ENCODE data around the gene NEO1. TPM values are rescaled to one million over a fixed set of nuclear protein-coding genes. Genes with fewer than 3 reads are reported as not detected.
A peak's percentile ranks its signal among the peaks of the same experiment; 100 is the strongest.

Gene NEO1
- total and polyA plus RNA-seq, 2 of the 13 experiments (the other 11 are each of a cell fraction or from before 2014, with no cell fraction given) = 8.4 to 11.0 TPM

DNA sequence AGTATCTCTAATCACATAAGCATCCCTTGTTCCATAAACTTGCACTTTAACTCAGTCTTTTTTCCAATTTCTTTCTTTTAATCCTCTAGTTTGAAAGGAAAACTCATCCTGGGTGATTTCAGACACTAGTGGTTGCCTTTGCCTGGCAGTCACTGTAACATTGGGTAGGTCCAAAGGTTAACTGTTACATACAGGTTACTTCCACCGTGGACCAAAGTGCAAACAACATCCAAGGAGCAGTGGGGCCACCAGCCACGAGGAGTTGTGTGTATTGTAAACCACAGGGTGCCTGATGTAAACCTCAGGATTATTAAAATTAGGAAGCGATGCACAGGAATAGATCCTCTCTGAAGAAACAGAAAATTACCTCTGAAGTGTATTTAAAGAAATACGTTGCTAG lies 241.5 kb downstream of the NEO1 start (continued):
- TF ChIP-seq SALL1 (CRISPR knock-in tag; IDR thresholded peaks at IDR 0.05) (peak; percentile 53), EP300 (IDR thresholded peaks at IDR 0.05; ENCODE audit: low read depth in 2 of 2, low read length in 2 of 2) (peak in 1 of 2 experiments; percentile 63; a peak in 2 of 4 replicates), EP300 (CRISPR knock-in tag; IDR thresholded peaks at IDR 0.05; ENCODE audit: borderline replicate concordance) (peak; percentile 31; the same call in 1 of the 2 replicates), FOSL1 (CRISPR knock-in tag; IDR thresholded peaks at IDR 0.05; ENCODE audit: borderline replicate concordance) (no peak), CENPT (CRISPR knock-in tag; IDR thresholded peaks at IDR 0.05; ENCODE audit: low read depth) (no peak), ZNF136 (CRISPR knock-in tag; IDR thresholded peaks at IDR 0.05; ENCODE audit: low read depth) (no peak), ZMYM2 (CRISPR knock-in tag; IDR thresholded peaks at IDR 0.05) (no peak), ZBTB7B (CRISPR knock-in tag; IDR thresholded peaks at IDR 0.05) (no peak), ZNF772 (CRISPR knock-in tag; IDR thresholded peaks at IDR 0.05) (no peak), ZNF615 (CRISPR knock-in tag; IDR thresholded peaks at IDR 0.05; ENCODE audit: borderline replicate concordance) (no peak), SNAPC2 (CRISPR knock-in tag; IDR thresholded peaks at IDR 0.05) (no peak), AGO1 (IDR thresholded peaks at IDR 0.05; ENCODE audit: low read depth, low read length, poor library complexity, severe bottlenecking) (no peak)
- TF ChIP-seq, protein P1, sequence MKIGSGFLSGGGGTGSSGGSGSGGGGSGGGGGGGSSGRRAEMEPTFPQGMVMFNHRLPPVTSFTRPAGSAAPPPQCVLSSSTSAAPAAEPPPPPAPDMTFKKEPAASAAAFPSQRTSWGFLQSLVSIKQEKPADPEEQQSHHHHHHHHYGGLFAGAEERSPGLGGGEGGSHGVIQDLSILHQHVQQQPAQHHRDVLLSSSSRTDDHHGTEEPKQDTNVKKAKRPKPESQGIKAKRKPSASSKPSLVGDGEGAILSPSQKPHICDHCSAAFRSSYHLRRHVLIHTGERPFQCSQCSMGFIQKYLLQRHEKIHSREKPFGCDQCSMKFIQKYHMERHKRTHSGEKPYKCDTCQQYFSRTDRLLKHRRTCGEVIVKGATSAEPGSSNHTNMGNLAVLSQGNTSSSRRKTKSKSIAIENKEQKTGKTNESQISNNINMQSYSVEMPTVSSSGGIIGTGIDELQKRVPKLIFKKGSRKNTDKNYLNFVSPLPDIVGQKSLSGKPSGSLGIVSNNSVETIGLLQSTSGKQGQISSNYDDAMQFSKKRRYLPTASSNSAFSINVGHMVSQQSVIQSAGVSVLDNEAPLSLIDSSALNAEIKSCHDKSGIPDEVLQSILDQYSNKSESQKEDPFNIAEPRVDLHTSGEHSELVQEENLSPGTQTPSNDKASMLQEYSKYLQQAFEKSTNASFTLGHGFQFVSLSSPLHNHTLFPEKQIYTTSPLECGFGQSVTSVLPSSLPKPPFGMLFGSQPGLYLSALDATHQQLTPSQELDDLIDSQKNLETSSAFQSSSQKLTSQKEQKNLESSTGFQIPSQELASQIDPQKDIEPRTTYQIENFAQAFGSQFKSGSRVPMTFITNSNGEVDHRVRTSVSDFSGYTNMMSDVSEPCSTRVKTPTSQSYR (CRISPR knock-in tag; IDR thresholded peaks at IDR 0.05; ENCODE audit: borderline replicate concordance) = no peak
- TF ChIP-seq, protein P2, sequence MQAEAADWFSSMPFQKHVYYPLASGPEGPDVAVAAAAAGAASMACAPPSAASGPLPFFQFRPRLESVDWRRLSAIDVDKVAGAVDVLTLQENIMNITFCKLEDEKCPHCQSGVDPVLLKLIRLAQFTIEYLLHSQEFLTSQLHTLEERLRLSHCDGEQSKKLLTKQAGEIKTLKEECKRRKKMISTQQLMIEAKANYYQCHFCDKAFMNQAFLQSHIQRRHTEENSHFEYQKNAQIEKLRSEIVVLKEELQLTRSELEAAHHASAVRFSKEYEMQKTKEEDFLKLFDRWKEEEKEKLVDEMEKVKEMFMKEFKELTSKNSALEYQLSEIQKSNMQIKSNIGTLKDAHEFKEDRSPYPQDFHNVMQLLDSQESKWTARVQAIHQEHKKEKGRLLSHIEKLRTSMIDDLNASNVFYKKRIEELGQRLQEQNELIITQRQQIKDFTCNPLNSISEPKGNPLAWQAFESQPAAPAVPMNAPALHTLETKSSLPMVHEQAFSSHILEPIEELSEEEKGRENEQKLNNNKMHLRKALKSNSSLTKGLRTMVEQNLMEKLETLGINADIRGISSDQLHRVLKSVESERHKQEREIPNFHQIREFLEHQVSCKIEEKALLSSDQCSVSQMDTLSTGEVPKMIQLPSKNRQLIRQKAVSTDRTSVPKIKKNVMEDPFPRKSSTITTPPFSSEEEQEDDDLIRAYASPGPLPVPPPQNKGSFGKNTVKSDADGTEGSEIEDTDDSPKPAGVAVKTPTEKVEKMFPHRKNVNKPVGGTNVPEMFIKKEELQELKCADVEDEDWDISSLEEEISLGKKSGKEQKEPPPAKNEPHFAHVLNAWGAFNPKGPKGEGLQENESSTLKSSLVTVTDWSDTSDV (CRISPR knock-in tag; IDR thresholded peaks at IDR 0.05) = no peak
- TF ChIP-seq, protein P3, sequence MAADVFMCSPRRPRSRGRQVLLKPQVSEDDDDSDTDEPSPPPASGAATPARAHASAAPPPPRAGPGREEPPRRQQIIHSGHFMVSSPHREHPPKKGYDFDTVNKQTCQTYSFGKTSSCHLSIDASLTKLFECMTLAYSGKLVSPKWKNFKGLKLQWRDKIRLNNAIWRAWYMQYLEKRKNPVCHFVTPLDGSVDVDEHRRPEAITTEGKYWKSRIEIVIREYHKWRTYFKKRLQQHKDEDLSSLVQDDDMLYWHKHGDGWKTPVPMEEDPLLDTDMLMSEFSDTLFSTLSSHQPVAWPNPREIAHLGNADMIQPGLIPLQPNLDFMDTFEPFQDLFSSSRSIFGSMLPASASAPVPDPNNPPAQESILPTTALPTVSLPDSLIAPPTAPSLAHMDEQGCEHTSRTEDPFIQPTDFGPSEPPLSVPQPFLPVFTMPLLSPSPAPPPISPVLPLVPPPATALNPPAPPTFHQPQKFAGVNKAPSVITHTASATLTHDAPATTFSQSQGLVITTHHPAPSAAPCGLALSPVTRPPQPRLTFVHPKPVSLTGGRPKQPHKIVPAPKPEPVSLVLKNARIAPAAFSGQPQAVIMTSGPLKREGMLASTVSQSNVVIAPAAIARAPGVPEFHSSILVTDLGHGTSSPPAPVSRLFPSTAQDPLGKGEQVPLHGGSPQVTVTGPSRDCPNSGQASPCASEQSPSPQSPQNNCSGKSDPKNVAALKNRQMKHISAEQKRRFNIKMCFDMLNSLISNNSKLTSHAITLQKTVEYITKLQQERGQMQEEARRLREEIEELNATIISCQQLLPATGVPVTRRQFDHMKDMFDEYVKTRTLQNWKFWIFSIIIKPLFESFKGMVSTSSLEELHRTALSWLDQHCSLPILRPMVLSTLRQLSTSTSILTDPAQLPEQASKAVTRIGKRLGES (CRISPR knock-in tag; IDR thresholded peaks at IDR 0.05; ENCODE audit: borderline replicate concordance) = no peak
- TF ChIP-seq, protein P4, sequence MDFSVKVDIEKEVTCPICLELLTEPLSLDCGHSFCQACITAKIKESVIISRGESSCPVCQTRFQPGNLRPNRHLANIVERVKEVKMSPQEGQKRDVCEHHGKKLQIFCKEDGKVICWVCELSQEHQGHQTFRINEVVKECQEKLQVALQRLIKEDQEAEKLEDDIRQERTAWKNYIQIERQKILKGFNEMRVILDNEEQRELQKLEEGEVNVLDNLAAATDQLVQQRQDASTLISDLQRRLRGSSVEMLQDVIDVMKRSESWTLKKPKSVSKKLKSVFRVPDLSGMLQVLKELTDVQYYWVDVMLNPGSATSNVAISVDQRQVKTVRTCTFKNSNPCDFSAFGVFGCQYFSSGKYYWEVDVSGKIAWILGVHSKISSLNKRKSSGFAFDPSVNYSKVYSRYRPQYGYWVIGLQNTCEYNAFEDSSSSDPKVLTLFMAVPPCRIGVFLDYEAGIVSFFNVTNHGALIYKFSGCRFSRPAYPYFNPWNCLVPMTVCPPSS (IDR thresholded peaks at IDR 0.05) = no peak
